Keratinocyte (primary cell): Measurements from ENCODE around the gene GTPBP1.

Source experiments
- CTCF ChIP-seq, 3 experiments: IDR thresholded peaks in 1 of 3; conservative IDR thresholded peaks in 1 of 3; optimal IDR thresholded peaks in 1 of 3; 2 replicates in 2 of 3; 3 replicates in 1 of 3; pipeline versions ENCODE3 to v1.5.1; 2011; ENCODE audit warnings: low read length in 3 of 3, mild to moderate bottlenecking in 3 of 3, moderate library complexity in 2 of 3, control low read depth in 1 of 3, inconsistent platforms in 1 of 3; ENCODE audit not compliant: insufficient read depth in 2 of 3; ENCODE audit errors: extremely low read depth in 1 of 3
- EZH2 ChIP-seq: IDR thresholded peaks from one replicate; pipeline ENCODE4 v1.6.1; 2012; ENCODE audit warnings: inconsistent platforms, mild to moderate bottlenecking, low read length, moderate library complexity

- peak; percentile 44 to 87 (median 82) for TF ChIP-seq CTCF (optimal IDR thresholded peaks at IDR 0.05 in 1 of 3, IDR thresholded peaks at IDR 0.05 in 1 of 3, conservative IDR thresholded peaks at IDR 0.05 in 1 of 3; ENCODE audit: extremely low read depth in 1 of 3, insufficient read depth in 2 of 3, low read length in 3 of 3)
- no peak for TF ChIP-seq EZH2
These were observed 12.7 kb downstream of the GTPBP1 start for GRCh38 chr22:38718414-38718813.
